WTC11 (cell line): ENCODE data around the gene PTPRJ. TPM values are rescaled to one million over a fixed set of nuclear protein-coding genes. Genes with fewer than 3 reads are reported as not detected.

Source experiments
- ATAC-seq: fragments of 200-7000 bp; cut with Tn5 transposase; 2 replicates; pipeline ENCODE4 v1.10.0; 2021; ENCODE audit warnings: mild to moderate bottlenecking, moderate library complexity
- CTCF ChIA-PET: fragments of 300-600 bp; sonication (Branson Sonifier 250); formaldehyde crosslinking; loops from one replicate; lab custom pipeline; 2021; ENCODE audit warnings: antibody characterized with exemption; lab: Charles Lee
- POLR2A ChIA-PET: fragments of 350-600 bp; sonication (Branson Sonifier 250); formaldehyde crosslinking; loops from one replicate; lab custom pipeline; 2021; ENCODE audit warnings: antibody characterized with exemption; lab: Charles Lee
- DNase-seq: peaks from one replicate; pipeline ENCODE4 v3.0.0; 2021; ENCODE audit warnings: low spot score
- H3K27ac Mint-ChIP-seq: 2 replicates; pipeline ENCODE4 v1.8.0; 2021; ENCODE audit warnings: mixed read lengths
- H3K27me3 Mint-ChIP-seq: 2 replicates; pipeline ENCODE4 v1.8.0; 2021; ENCODE audit warnings: low read depth, mild to moderate bottlenecking, moderate library complexity, mixed read lengths
- H3K36me3 Mint-ChIP-seq: 2 replicates; pipeline ENCODE4 v1.8.0; 2021; ENCODE audit warnings: mixed read lengths
- H3K4me1 Mint-ChIP-seq: 2 replicates; pipeline ENCODE4 v1.8.0; 2022; ENCODE audit warnings: mixed read lengths
- H3K4me3 Mint-ChIP-seq: 2 replicates; pipeline ENCODE4 v1.8.0; 2021; ENCODE audit warnings: mild to moderate bottlenecking, moderate library complexity, mixed read lengths
- H3K9me3 Mint-ChIP-seq: 2 replicates; pipeline ENCODE4 v1.8.0; 2021; ENCODE audit warnings: mixed read lengths
- ATF1 ChIP-seq: sonication (generic); formaldehyde crosslinking; IDR thresholded peaks from 2 replicates; pipeline ENCODE4 v1.8.1; 2023; ENCODE audit warnings: mild to moderate bottlenecking, moderate library complexity, missing genetic modification reagents
- CREM ChIP-seq: sonication (generic); formaldehyde crosslinking; IDR thresholded peaks from 2 replicates; pipeline ENCODE4 v1.8.1; 2022; ENCODE audit warnings: mild to moderate bottlenecking, missing genetic modification reagents, moderate library complexity
- ELF4 ChIP-seq: sonication (generic); formaldehyde crosslinking; IDR thresholded peaks from 2 replicates; pipeline ENCODE4 v1.8.1; 2022; ENCODE audit warnings: low read depth, mild to moderate bottlenecking, moderate library complexity, missing genetic modification reagents
- IRF2 ChIP-seq: sonication (generic); formaldehyde crosslinking; IDR thresholded peaks from 2 replicates; pipeline ENCODE4 v1.8.0; 2022; ENCODE audit warnings: low read depth, missing genetic modification reagents, borderline replicate concordance
- KAT7 ChIP-seq: sonication (generic); formaldehyde crosslinking; IDR thresholded peaks from 2 replicates; pipeline ENCODE4 v1.8.1; 2023; ENCODE audit warnings: missing genetic modification reagents, mild to moderate bottlenecking, borderline replicate concordance
- RORB ChIP-seq: fragments of 250-450 bp; sonication (Bioruptor Pico); IDR thresholded peaks from 2 replicates; pipeline ENCODE4 v1.9.0; 2021; ENCODE audit warnings: mild to moderate bottlenecking
- SMAD4 ChIP-seq: sonication (generic); formaldehyde crosslinking; IDR thresholded peaks from 2 replicates; pipeline ENCODE4 v1.8.0; 2022; ENCODE audit warnings: mild to moderate bottlenecking, missing genetic modification reagents
- SOX15 ChIP-seq: fragments of 250-450 bp; sonication (Bioruptor Pico); IDR thresholded peaks from 2 replicates; pipeline ENCODE4 v1.9.0; 2021; ENCODE audit warnings: mild to moderate bottlenecking
- USF2 ChIP-seq: sonication (generic); formaldehyde crosslinking; IDR thresholded peaks from 2 replicates; pipeline ENCODE4 v1.8.1; 2023; ENCODE audit warnings: mild to moderate bottlenecking, missing genetic modification reagents, moderate library complexity
- ZNF219 ChIP-seq: sonication (generic); formaldehyde crosslinking; IDR thresholded peaks from 2 replicates; pipeline ENCODE4 v1.8.0; 2023; ENCODE audit warnings: missing genetic modification reagents, mild to moderate bottlenecking, borderline replicate concordance
- total RNA-seq: library from RNA; stranded (reverse); gene quantifications from 3 replicates; pipeline ENCODE4 v1.2.3, GENCODE V29; 2021
- TF ChIP-seq, protein P1 (sequence below): sonication (generic); formaldehyde crosslinking; IDR thresholded peaks from 2 replicates; pipeline ENCODE4 v1.8.0; 2022; ENCODE audit warnings: missing genetic modification reagents
- TF ChIP-seq, protein P2 (sequence below): sonication (generic); formaldehyde crosslinking; IDR thresholded peaks from 2 replicates; pipeline ENCODE4 v1.8.1; 2022; ENCODE audit warnings: low read depth, mild to moderate bottlenecking, moderate library complexity, missing genetic modification reagents, borderline replicate concordance
- TF ChIP-seq, protein P3 (sequence below): fragments of 250-450 bp; sonication (Bioruptor Pico); IDR thresholded peaks from 2 replicates; pipeline ENCODE4 v1.9.0; 2021; ENCODE audit warnings: moderate library complexity, mild to moderate bottlenecking, inconsistent platforms, borderline replicate concordance
- TF ChIP-seq, protein P4 (sequence below): sonication (generic); formaldehyde crosslinking; conservative IDR thresholded peaks from 2 replicates; pipeline ENCODE4 v1.8.1; 2023; ENCODE audit warnings: mild to moderate bottlenecking, low read depth, missing genetic modification reagents, moderate library complexity

Gene PTPRJ
- total RNA-seq, 1 experiment from 2014 or later: 19.5 TPM

DNA sequence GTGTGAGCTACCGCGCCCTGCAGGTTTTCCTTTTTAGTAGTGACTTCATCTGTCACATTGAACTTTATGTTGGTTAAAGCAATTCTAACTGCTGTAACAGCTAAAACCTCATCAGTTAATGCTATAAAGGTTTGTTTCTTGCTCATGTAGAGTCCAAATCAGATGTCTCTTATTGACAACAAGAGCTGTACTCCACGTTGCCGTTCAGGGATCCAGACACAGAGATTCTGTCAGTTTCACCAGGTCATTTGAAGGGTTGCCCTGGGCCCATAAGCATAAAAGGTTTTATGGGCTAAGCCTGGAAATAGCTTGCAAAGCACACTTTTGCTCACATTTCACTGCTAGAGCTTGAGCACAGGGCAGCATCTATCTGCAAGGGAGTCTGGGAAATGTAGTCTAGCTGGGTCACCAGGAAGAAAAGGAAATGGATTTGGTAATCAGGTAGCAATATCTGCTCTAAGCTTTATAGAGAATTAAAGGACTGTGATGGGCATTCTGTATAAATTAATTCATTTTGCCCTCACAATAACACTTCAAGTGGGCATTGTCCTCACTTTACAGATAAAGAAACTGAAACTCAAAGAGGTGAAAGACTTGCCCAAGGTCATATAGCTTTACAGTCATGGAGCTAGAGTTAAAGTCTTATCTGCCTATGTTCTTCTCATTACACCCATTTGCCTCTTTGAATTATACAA lies 25.2 kb upstream of the PTPRJ start:
- ChIA-PET POLR2A (no interaction called here), CTCF (interaction anchor here (1.0 to 1.2 kb wide), 3 partner anchors 11 to 154 kb away, joined by 3 to 4 read pairs (median 4); no protein-coding TSS in a partner anchor)
- no peaks in the 10 kb centered on the region for H3K36me3 Mint-ChIP-seq
- H3K9me3 Mint-ChIP-seq: no peaks in the 10 kb centered on the region
- peaks cover 4% of the 10 kb centered on the region; the same call in 1 of the 2 replicates for H3K4me1 Mint-ChIP-seq
- peak; percentile 30; the same call in 1 of the 2 replicates for ATAC-seq
- DNase-seq: no peak
- no peaks in the 10 kb centered on the region for H3K27me3 Mint-ChIP-seq
- H3K27ac Mint-ChIP-seq: no peak overlapping the region
- H3K4me3 Mint-ChIP-seq: no peak overlapping the region
- TF ChIP-seq ATF1 (no peak), KAT7 (CRISPR knock-in tag) (no peak), USF2 (CRISPR knock-in tag) (no peak), CREM (no peak), IRF2 (CRISPR knock-in tag) (no peak), ELF4 (no peak), SMAD4 (CRISPR knock-in tag) (no peak)
- TF ChIP-seq, protein P1, sequence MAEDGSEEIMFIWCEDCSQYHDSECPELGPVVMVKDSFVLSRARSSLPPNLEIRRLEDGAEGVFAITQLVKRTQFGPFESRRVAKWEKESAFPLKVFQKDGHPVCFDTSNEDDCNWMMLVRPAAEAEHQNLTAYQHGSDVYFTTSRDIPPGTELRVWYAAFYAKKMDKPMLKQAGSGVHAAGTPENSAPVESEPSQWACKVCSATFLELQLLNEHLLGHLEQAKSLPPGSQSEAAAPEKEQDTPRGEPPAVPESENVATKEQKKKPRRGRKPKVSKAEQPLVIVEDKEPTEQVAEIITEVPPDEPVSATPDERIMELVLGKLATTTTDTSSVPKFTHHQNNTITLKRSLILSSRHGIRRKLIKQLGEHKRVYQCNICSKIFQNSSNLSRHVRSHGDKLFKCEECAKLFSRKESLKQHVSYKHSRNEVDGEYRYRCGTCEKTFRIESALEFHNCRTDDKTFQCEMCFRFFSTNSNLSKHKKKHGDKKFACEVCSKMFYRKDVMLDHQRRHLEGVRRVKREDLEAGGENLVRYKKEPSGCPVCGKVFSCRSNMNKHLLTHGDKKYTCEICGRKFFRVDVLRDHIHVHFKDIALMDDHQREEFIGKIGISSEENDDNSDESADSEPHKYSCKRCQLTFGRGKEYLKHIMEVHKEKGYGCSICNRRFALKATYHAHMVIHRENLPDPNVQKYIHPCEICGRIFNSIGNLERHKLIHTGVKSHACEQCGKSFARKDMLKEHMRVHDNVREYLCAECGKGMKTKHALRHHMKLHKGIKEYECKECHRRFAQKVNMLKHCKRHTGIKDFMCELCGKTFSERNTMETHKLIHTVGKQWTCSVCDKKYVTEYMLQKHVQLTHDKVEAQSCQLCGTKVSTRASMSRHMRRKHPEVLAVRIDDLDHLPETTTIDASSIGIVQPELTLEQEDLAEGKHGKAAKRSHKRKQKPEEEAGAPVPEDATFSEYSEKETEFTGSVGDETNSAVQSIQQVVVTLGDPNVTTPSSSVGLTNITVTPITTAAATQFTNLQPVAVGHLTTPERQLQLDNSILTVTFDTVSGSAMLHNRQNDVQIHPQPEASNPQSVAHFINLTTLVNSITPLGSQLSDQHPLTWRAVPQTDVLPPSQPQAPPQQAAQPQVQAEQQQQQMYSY (CRISPR knock-in tag): peak; percentile 76
- TF ChIP-seq, protein P2, sequence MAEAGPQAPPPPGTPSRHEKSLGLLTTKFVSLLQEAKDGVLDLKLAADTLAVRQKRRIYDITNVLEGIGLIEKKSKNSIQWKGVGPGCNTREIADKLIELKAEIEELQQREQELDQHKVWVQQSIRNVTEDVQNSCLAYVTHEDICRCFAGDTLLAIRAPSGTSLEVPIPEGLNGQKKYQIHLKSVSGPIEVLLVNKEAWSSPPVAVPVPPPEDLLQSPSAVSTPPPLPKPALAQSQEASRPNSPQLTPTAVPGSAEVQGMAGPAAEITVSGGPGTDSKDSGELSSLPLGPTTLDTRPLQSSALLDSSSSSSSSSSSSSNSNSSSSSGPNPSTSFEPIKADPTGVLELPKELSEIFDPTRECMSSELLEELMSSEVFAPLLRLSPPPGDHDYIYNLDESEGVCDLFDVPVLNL (CRISPR knock-in tag): no peak

DNA sequence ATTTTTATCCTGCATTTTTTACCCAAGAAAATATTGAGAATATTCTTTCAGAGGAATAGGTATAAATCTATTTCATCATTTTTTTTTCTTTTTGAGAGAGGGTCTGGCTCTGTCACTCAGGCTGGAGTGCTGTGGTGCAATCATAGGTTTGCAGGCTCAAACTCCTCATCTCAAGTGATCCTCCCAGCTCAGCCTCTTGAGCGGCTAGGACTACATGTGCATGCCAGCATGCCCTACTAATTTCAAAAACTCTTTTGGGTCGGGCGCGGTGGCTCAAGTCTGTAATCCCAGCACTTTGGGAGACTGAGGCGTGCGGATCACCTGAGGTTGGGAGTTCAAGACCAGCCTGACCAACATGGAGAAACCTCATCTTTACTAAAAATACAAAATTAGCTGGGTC lies 20.3 kb upstream of the PTPRJ start:
- no peaks in the 10 kb centered on the region for H3K27me3 Mint-ChIP-seq
- ATAC-seq: no peak
- TF ChIP-seq, protein P3, sequence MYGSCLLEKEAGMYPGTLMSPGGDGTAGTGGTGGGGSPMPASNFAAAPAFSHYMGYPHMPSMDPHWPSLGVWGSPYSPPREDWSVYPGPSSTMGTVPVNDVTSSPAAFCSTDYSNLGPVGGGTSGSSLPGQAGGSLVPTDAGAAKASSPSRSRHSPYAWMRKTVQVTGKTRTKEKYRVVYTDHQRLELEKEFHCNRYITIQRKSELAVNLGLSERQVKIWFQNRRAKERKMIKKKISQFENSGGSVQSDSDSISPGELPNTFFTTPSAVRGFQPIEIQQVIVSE (CRISPR knock-in tag): no peak
- TF ChIP-seq ZNF219 (CRISPR knock-in tag): no peak
- TF ChIP-seq, protein P4, sequence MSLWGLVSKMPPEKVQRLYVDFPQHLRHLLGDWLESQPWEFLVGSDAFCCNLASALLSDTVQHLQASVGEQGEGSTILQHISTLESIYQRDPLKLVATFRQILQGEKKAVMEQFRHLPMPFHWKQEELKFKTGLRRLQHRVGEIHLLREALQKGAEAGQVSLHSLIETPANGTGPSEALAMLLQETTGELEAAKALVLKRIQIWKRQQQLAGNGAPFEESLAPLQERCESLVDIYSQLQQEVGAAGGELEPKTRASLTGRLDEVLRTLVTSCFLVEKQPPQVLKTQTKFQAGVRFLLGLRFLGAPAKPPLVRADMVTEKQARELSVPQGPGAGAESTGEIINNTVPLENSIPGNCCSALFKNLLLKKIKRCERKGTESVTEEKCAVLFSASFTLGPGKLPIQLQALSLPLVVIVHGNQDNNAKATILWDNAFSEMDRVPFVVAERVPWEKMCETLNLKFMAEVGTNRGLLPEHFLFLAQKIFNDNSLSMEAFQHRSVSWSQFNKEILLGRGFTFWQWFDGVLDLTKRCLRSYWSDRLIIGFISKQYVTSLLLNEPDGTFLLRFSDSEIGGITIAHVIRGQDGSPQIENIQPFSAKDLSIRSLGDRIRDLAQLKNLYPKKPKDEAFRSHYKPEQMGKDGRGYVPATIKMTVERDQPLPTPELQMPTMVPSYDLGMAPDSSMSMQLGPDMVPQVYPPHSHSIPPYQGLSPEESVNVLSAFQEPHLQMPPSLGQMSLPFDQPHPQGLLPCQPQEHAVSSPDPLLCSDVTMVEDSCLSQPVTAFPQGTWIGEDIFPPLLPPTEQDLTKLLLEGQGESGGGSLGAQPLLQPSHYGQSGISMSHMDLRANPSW: no peak
- no peak for TF ChIP-seq SOX15 (CRISPR knock-in tag)
- TF ChIP-seq RORB (CRISPR knock-in tag): no peak
- no peak for TF ChIP-seq CREM
- CTCF ChIA-PET: no interaction called here
- POLR2A ChIA-PET: interaction anchor here (0.6 kb wide), 1 partner anchor 40 kb away, joined by 3 read pairs; no protein-coding TSS in a partner anchor
- H3K27ac Mint-ChIP-seq: no peak overlapping the region
- no peaks in the 10 kb centered on the region for H3K4me1 Mint-ChIP-seq
- no peak for DNase-seq
- H3K36me3 Mint-ChIP-seq: no peaks in the 10 kb centered on the region
- no peak overlapping the region for H3K4me3 Mint-ChIP-seq
- no peaks in the 10 kb centered on the region for H3K9me3 Mint-ChIP-seq
